HG03045 (cell line): ENCODE results near the gene NCAPG2.

ENCODE experiments used
- ATAC-seq: cut with Tn5 transposase; IDR thresholded peaks from one replicate; pipeline ENCODE4 v1.9.1; 2021; ENCODE audit warnings: mild to moderate bottlenecking, moderate library complexity; ENCODE audit not compliant: unreplicated experiment

NCAPG2 gene

GRCh38 chr7:158735935-158736334 lies 31.3 kb upstream of the NCAPG2 start:
- no peak for ATAC-seq

- no peak for ATAC-seq
Observed at GRCh38 chr7:158734861-158735260, 30.3 kb upstream of the NCAPG2 start.

- no peak for ATAC-seq
Observed at GRCh38 chr7:158733775-158734494, 29.3 kb upstream of the NCAPG2 start.

GRCh38 chr7:158733220-158733519 lies 28.6 kb upstream of the NCAPG2 start:
- ATAC-seq: no peak

- no peak for ATAC-seq
Observed at GRCh38 chr7:158732494-158733219, 28.1 kb upstream of the NCAPG2 start.

- ATAC-seq: no peak
Observed at GRCh38 chr7:158731761-158732160, 27.2 kb upstream of the NCAPG2 start.

- ATAC-seq: no peak
Observed at GRCh38 chr7:158730383-158731346, 26.1 kb upstream of the NCAPG2 start.

GRCh38 chr7:158729646-158730382 lies 25.2 kb upstream of the NCAPG2 start:
- no peak for ATAC-seq

GRCh38 chr7:158728911-158729645 lies 24.5 kb upstream of the NCAPG2 start:
- ATAC-seq: no peak

- no peak for ATAC-seq
Observed at GRCh38 chr7:158727690-158728089, 23.1 kb upstream of the NCAPG2 start.

GRCh38 chr7:158726277-158726807 lies 21.7 kb upstream of the NCAPG2 start:
- ATAC-seq: no peak

- ATAC-seq: no peak
Observed at GRCh38 chr7:158725506-158725800, 20.8 kb upstream of the NCAPG2 start.

- ATAC-seq: no peak
Observed at GRCh38 chr7:158724658-158725505, 20.3 kb upstream of the NCAPG2 start.

- ATAC-seq: no peak
Observed at GRCh38 chr7:158723714-158724385, 19.2 kb upstream of the NCAPG2 start.

- ATAC-seq: no peak
Observed at GRCh38 chr7:158723266-158723665, 18.7 kb upstream of the NCAPG2 start.

GRCh38 chr7:158722574-158723237 lies 18.1 kb upstream of the NCAPG2 start:
- no peak for ATAC-seq

- no peak for ATAC-seq
Observed at GRCh38 chr7:158720112-158720511, 15.5 kb upstream of the NCAPG2 start.

GRCh38 chr7:158716802-158717201 lies 12.2 kb upstream of the NCAPG2 start:
- ATAC-seq: no peak
